Right lobe of liver (tissue), 6 donors: Measurements from ENCODE around the gene NDUFA13. TPM values are rescaled to one million over a fixed set of nuclear protein-coding genes. Genes with fewer than 3 reads are reported as not detected.

Source experiments
- ATAC-seq, 4 donors: fragments of 200-7000 bp; cut with Tn5 transposase; one replicate each; pipeline ENCODE4 v1.9.1; 2020; ENCODE audit warnings: mild to moderate bottlenecking in 4 of 4, moderate library complexity in 4 of 4
- DNase-seq, 3 donors: peaks; one replicate each; pipeline ENCODE4 v3.0.0-alpha.2; 2020
- H3K27ac ChIP-seq, 3 donors: fragments of 200-600 bp; one replicate each; pipeline ENCODE4 v1.8.0; 2022
- H3K27me3 ChIP-seq, 2 donors: fragments of 200-600 bp; one replicate each; pipeline ENCODE4 v1.8.0; 2022
- H3K36me3 ChIP-seq, 4 donors: fragments of 200-600 bp; sonication (generic) in 1 of 4; one replicate each; pipeline versions ENCODE4 v1.5.1 to v1.8.0; 2017 to 2022; ENCODE audit warnings: control low read depth in 1 of 4
- H3K4me1 ChIP-seq, 4 donors: fragments of 200-600 bp; sonication (generic) in 1 of 4; one replicate each; pipeline versions ENCODE4 v1.5.1 to v1.8.0; 2017 to 2022; ENCODE audit warnings: control low read depth in 1 of 4
- H3K4me3 ChIP-seq, 3 donors: fragments of 200-600 bp; one replicate each; pipeline ENCODE4 v1.8.0; 2022
- H3K9me3 ChIP-seq, 4 donors: fragments of 200-600 bp; sonication (generic) in 1 of 4; one replicate each; pipeline versions ENCODE4 v1.5.1 to v1.8.0; 2017 to 2022; ENCODE audit warnings: control low read depth in 1 of 4
- POLR2A ChIP-seq: fragments of 450-650 bp; IDR thresholded peaks from one replicate; pipeline ENCODE4 v1.6.1; 2017; ENCODE audit warnings: antibody characterized with exemption, mild to moderate bottlenecking
- WGBS: methylation state at CpG from one replicate; pipeline ENCODE4 v1.1.6; 2018; ENCODE audit warnings: low coverage, low lambda C conversion rate; ENCODE audit not compliant: insufficient coverage; ENCODE audit errors: missing lambda C conversion rate; 5-methylcytosine and 5-hydroxymethylcytosine counted together
- intact Hi-C, 2 donors: fragments of 100-400 bp; cut with DNase I; formaldehyde crosslinking; loops; one replicate each; pipeline versions ENCODE4 v1.11.2 to v1.14.1; 2022
- total RNA-seq, 6 experiments: library from RNA; depleted of rRNA in 2 of 6; stranded (reverse); fragments of >200 nt in 2 of 6; fragmentation: NEBNext Ultra II Directional in 3 of 6; extraction: Animal tissue kit (Norgen Biotek cat#: 25700) in 3 of 6; gene quantifications; one replicate each; pipeline versions ENCODE4 v1.1.0 to v1.2.4, GENCODE V29; 2016 to 2023
- TF ChIP-seq, protein P1 (sequence below), 4 donors: fragments of 200-600 bp in 3 of 4; fragments of 450-650 bp in 1 of 4; IDR thresholded peaks; one replicate each; pipeline versions ENCODE4 v1.5.1 to v1.8.0; 2016 to 2022; ENCODE audit warnings: antibody characterized with exemption in 4 of 4, mild to moderate bottlenecking in 2 of 4
- donor health status: DM: no; HTN: yes; CAD: no.
- donor health status: DM: no; HTN: no; CAD: no.
- donor health status: DM: no; HTN: no; CAD: no.
- donor health status: DM: no; HTN: yes; CAD: no.
- donor health status: DM: no; HTN: yes; CAD: no.

Gene NDUFA13
- total RNA-seq, 6 experiments from 2014 or later, result 20.8 to 202 (median 154) TPM

DNA sequence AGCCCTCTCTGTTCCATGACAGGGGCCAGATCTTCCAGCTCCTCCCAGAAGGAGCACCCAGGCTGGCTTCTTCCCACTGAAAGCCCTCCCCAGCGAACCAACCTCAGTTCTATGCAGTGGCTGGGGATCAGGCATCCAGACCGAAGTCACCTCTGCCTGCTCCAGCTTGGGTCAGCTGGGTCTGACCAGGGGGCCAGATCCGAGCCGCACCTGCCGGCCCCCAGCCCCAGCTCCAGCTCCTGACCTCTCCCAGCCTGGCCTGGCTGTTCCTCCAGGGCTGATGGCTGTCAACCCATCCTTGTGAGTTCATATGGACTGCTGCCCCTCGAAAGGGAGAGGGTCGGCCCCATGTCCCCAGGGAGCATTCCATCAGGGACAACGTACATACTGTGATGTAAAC is 8.7 kb upstream of the NDUFA13 start:
- DNase-seq (no peak), ATAC-seq (no peak)
- WGBS, result no CpG with 5 or more reads among the region's 8 CpGs
- H3K4me1 ChIP-seq, result no peaks in the 10 kb centered on the region
- no peak overlapping the region for H3K27ac ChIP-seq
- no peak for TF ChIP-seq POLR2A
- TF ChIP-seq, protein P1, sequence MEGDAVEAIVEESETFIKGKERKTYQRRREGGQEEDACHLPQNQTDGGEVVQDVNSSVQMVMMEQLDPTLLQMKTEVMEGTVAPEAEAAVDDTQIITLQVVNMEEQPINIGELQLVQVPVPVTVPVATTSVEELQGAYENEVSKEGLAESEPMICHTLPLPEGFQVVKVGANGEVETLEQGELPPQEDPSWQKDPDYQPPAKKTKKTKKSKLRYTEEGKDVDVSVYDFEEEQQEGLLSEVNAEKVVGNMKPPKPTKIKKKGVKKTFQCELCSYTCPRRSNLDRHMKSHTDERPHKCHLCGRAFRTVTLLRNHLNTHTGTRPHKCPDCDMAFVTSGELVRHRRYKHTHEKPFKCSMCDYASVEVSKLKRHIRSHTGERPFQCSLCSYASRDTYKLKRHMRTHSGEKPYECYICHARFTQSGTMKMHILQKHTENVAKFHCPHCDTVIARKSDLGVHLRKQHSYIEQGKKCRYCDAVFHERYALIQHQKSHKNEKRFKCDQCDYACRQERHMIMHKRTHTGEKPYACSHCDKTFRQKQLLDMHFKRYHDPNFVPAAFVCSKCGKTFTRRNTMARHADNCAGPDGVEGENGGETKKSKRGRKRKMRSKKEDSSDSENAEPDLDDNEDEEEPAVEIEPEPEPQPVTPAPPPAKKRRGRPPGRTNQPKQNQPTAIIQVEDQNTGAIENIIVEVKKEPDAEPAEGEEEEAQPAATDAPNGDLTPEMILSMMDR (IDR thresholded peaks at IDR 0.05), result no peak
- intact Hi-C loops, result no loop called here
- no peaks in the 10 kb centered on the region for H3K27me3 ChIP-seq
- H3K36me3 ChIP-seq, result peaks cover 6 to 27% (median 15%) of the 10 kb centered on the region in 4 donors
- H3K9me3 ChIP-seq, result no peaks in the 10 kb centered on the region
- H3K4me3 ChIP-seq, result no peak overlapping the region

DNA sequence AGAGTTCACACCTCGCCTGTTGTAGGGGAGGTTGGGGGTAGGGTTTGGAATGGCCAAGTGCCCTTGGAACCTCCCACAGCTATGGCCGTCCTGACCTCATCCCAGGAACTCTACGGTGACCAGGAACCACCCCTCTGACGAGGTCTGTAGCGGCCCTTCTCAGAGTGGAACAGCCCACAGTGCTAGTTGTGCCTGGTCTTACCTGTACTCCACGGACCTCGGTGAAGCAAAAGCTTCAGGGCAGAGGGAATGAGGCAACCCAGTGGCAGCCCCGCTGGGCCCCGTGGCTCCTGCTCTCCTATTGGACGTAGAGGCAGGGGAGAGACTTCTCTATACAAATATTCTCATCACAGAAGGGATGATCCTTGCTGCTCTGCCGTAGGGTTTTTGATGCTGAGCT is 7.8 kb upstream of the NDUFA13 start:
- ATAC-seq (no peak), DNase-seq (no peak)
- Histone ChIP-seq H3K36me3 (peaks cover 0 to 22% (median 11%) of the 10 kb centered on the region in 4 donors), H3K9me3 (no peaks in the 10 kb centered on the region), H3K27me3 (no peaks in the 10 kb centered on the region), H3K27ac (no peak overlapping the region), H3K4me3 (no peak overlapping the region), H3K4me1 (no peaks in the 10 kb centered on the region)
- TF ChIP-seq, protein P1 (IDR thresholded peaks at IDR 0.05), result no peak
- no peak for TF ChIP-seq POLR2A
- intact Hi-C loops, result no loop called here
- 77% methylated on average over 4 of the region's 11 CpGs for WGBS

DNA sequence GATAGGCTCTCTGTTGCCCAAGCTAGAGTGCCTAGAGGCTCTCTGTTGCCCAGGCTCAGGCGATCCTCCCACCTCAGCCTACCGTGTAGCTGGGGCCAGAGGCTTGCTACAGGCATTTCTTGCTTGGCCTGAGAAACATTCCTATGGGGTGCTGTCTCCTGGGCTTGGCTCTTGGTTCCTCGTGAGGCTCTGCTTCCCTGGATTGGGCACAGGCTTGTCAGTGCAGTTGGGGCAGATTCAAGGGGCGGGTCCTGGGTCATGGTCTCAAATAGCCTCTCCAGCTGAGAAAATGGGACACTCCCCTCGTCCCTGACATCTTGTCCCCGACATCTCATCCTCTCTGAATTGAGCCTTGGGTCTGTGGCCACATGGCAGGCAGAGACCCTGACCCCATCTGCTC is 5.6 kb upstream of the NDUFA13 start:
- Histone ChIP-seq H3K36me3 (peaks cover 0 to 11% (median 6%) of the 10 kb centered on the region in 4 donors), H3K27ac (no peak overlapping the region), H3K9me3 (no peaks in the 10 kb centered on the region), H3K4me1 (peaks cover 0 to 2% (median 0%) of the 10 kb centered on the region in 4 donors), H3K27me3 (no peaks in the 10 kb centered on the region), H3K4me3 (no peak overlapping the region)
- no peak for TF ChIP-seq POLR2A
- TF ChIP-seq, protein P1 (IDR thresholded peaks at IDR 0.05), result no peak
- WGBS, result 59% methylated on average over 5 of the region's 6 CpGs
- DNase-seq (no peak), ATAC-seq (no peak)
- intact Hi-C loops, result no loop called here

DNA sequence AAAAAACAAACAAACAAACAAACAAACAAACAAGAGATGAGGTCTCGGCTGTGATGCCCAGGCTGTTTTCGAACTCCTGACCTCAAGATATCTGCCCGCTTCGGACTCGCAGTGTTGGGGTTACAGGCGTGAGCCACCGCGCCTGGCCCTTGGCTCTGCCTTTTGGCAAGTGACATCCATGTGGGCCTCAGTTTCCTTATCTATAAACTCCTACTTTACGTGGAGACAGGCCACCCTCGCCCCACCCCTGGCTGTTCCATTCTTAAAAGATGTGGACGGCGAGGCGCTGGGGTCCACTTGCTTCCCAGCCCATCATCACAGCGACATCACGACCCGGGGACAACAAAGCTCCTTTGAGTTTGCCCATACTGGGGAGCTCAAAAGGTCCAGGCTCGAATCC is 2.3 kb upstream of the NDUFA13 start:
- H3K27ac ChIP-seq, result no peak overlapping the region
- H3K9me3 ChIP-seq, result no peaks in the 10 kb centered on the region
- DNase-seq (no peak), ATAC-seq (no peak)
- H3K4me3 ChIP-seq, result no peak overlapping the region
- H3K36me3 ChIP-seq, result no peaks in the 10 kb centered on the region
- peaks cover 0 to 14% (median 0%) of the 10 kb centered on the region in 4 donors for H3K4me1 ChIP-seq
- intact Hi-C loops, result no loop called here
- TF ChIP-seq, protein P1 (IDR thresholded peaks at IDR 0.05), result no peak
- TF ChIP-seq POLR2A, result no peak
- 81% methylated on average over 15 of the region's 17 CpGs for WGBS
- H3K27me3 ChIP-seq, result no peaks in the 10 kb centered on the region

DNA sequence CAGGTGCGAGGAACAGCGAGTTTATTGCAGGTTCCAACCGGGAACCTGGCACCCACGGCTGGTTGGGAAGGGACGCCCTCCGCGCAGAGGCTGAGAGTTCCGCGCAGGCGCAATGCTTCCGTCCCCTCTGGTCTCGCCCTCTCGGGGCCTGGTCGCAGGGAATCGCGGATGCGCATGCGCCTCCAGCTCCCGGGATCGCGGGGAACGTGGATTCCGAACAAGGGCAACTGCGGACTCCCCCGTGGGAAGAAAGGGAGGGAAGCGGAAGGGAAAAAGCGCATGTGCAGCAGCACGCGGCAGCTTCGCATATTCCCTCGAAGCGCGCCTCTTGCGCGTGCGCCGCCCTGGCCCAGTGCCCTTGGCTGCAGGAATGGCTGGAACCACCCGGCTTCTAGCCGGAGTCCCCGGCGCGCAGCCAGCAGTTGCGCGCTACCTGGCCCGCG is 1.8 kb upstream of the NDUFA13 start:
- no peak overlapping the region for H3K4me3 ChIP-seq
- intact Hi-C loops, result no loop called here
- ATAC-seq (peak; percentile 24 to 49 (median 34)), DNase-seq (peak; percentile 80 to 84 (median 81))
- no peaks in the 10 kb centered on the region for H3K9me3 ChIP-seq
- no peaks in the 10 kb centered on the region for H3K36me3 ChIP-seq
- 61% methylated on average over 28 of the region's 46 CpGs for WGBS
- H3K27ac ChIP-seq, result no peak overlapping the region
- H3K4me1 ChIP-seq, result peaks cover 0 to 14% (median 0%) of the 10 kb centered on the region in 4 donors
- TF ChIP-seq, protein P1 (IDR thresholded peaks at IDR 0.05), result no peak
- TF ChIP-seq POLR2A, result no peak
- H3K27me3 ChIP-seq, result no peaks in the 10 kb centered on the region
